ENCODE data around the gene TRAF2.

Gene TRAF2

GRCh38 chr9:136955202-136955942, 69.1 kb downstream of the TRAF2 start:
- DNase-seq (ENCODE audit: extremely low spot score, insufficient read length, low read depth) (no peak), FAIRE-seq (no peak)

- FAIRE-seq (no peak), DNase-seq (ENCODE audit: extremely low spot score, insufficient read length, low read depth) (no peak)
Measured at GRCh38 chr9:136955943-136956335, 69.6 kb downstream of the TRAF2 start.

GRCh38 chr9:136956604-136957003, 70.3 kb downstream of the TRAF2 start:
- FAIRE-seq = no peak

GRCh38 chr9:136957461-136957860, 71.1 kb downstream of the TRAF2 start:
- no peak for DNase-seq (ENCODE audit: extremely low spot score, insufficient read length, low read depth)
- no peak for FAIRE-seq

More at GRCh38 chr9:136956604-136957003, 70.3 kb downstream of the TRAF2 start:
- DNase-seq (ENCODE audit: extremely low spot score, insufficient read length, low read depth) = no peak

- no peak for FAIRE-seq
- no peak for DNase-seq (ENCODE audit: extremely low spot score, insufficient read length, low read depth)
Measured at GRCh38 chr9:136957901-136958300, 71.6 kb downstream of the TRAF2 start.

- no peak for FAIRE-seq
- no peak for DNase-seq (ENCODE audit: extremely low spot score, insufficient read length, low read depth)
Measured at GRCh38 chr9:136958473-136958872, 72.2 kb downstream of the TRAF2 start.

- DNase-seq (ENCODE audit: extremely low spot score, insufficient read length, low read depth) = no peak
- FAIRE-seq = no peak
Measured at GRCh38 chr9:136958898-136959850, 72.9 kb downstream of the TRAF2 start.

GRCh38 chr9:136960212-136960937, 74.1 kb downstream of the TRAF2 start:
- DNase-seq (ENCODE audit: extremely low spot score, insufficient read length, low read depth) (no peak), FAIRE-seq (no peak)

GRCh38 chr9:136960938-136961275, 74.6 kb downstream of the TRAF2 start:
- FAIRE-seq (no peak), DNase-seq (ENCODE audit: extremely low spot score, insufficient read length, low read depth) (no peak)

GRCh38 chr9:136961279-136962065, 75.2 kb downstream of the TRAF2 start:
- DNase-seq (ENCODE audit: extremely low spot score, insufficient read length, low read depth) (no peak), FAIRE-seq (no peak)

GRCh38 chr9:136962163-136962562, 75.8 kb downstream of the TRAF2 start:
- FAIRE-seq (no peak), DNase-seq (ENCODE audit: extremely low spot score, insufficient read length, low read depth) (no peak)

GRCh38 chr9:136962701-136963248, 76.5 kb downstream of the TRAF2 start:
- FAIRE-seq = no peak
- no peak for DNase-seq (ENCODE audit: extremely low spot score, insufficient read length, low read depth)

- no peak for DNase-seq (ENCODE audit: extremely low spot score, insufficient read length, low read depth)
- no peak for FAIRE-seq
Measured at GRCh38 chr9:136963341-136963740, 77.0 kb downstream of the TRAF2 start.

- FAIRE-seq (no peak), DNase-seq (ENCODE audit: extremely low spot score, insufficient read length, low read depth) (no peak)
Measured at GRCh38 chr9:136963751-136964150, 77.4 kb downstream of the TRAF2 start.

GRCh38 chr9:136964171-136964689, 77.9 kb downstream of the TRAF2 start:
- DNase-seq (ENCODE audit: extremely low spot score, insufficient read length, low read depth) (no peak), FAIRE-seq (no peak)

- FAIRE-seq (no peak), DNase-seq (ENCODE audit: extremely low spot score, insufficient read length, low read depth) (no peak)
Measured at GRCh38 chr9:136964833-136965422, 78.6 kb downstream of the TRAF2 start.

GRCh38 chr9:136965771-136966484, 79.6 kb downstream of the TRAF2 start:
- FAIRE-seq (no peak), DNase-seq (ENCODE audit: extremely low spot score, insufficient read length, low read depth) (no peak)

Measured in GM18507 (cell line).